Activated B cell treated with CpG ODN at 0.5 μM for 24 hours (primary cell): Measurements from ENCODE around the gene EMX1. TPM values are rescaled to one million over a fixed set of nuclear protein-coding genes. Genes with fewer than 3 reads are reported as not detected.

Experiments
- ATAC-seq: fragments of 200-7000 bp; cut with Tn5 transposase; one replicate; pipeline ENCODE4 v1.10.0; 2021; ENCODE audit warnings: low read depth, mild to moderate bottlenecking, moderate library complexity
- CTCF ChIA-PET: fragments of 350-600 bp; sonication (Branson Sonifier 250); formaldehyde crosslinking; loops from one replicate; lab custom pipeline; 2021; ENCODE audit warnings: antibody characterized with exemption; lab: Charles Lee
- POLR2A ChIA-PET: fragments of 350-600 bp; sonication (Branson Sonifier 250); formaldehyde crosslinking; loops from one replicate; lab custom pipeline; 2021; ENCODE audit warnings: antibody characterized with exemption; lab: Charles Lee
- DNase-seq: peaks from one replicate; pipeline ENCODE4 v3.0.0; 2022
- H3K27ac Mint-ChIP-seq: one replicate; pipeline ENCODE4 v1.8.0; 2020; ENCODE audit warnings: mixed read lengths
- H3K27me3 Mint-ChIP-seq: one replicate; pipeline ENCODE4 v1.8.0; 2021; ENCODE audit warnings: mixed read lengths
- H3K36me3 Mint-ChIP-seq: one replicate; pipeline ENCODE4 v1.8.0; 2021; ENCODE audit warnings: low read depth, mixed read lengths
- H3K4me1 Mint-ChIP-seq: one replicate; pipeline ENCODE4 v1.8.0; 2021; ENCODE audit warnings: mixed read lengths
- H3K4me3 Mint-ChIP-seq: one replicate; pipeline ENCODE4 v1.8.0; 2020; ENCODE audit warnings: mild to moderate bottlenecking, mixed read lengths
- H3K9me3 Mint-ChIP-seq: one replicate; pipeline ENCODE4 v1.8.0; 2020; ENCODE audit warnings: mixed read lengths
- intact Hi-C: fragments of 100-400 bp; cut with micrococcal nuclease; formaldehyde crosslinking; loops from one replicate; pipeline ENCODE4 v1.15.1; 2024
- total RNA-seq: library from RNA; stranded (reverse); gene quantifications from 2 replicates; pipeline ENCODE4 v1.2.3, GENCODE V29; 2022
- TF ChIP-seq, protein P1 (sequence below): fragments of 200-600 bp; IDR thresholded peaks from one replicate; pipeline ENCODE4 v1.8.0; 2022; ENCODE audit warnings: antibody characterized with exemption, mild to moderate bottlenecking

EMX1 gene
- total RNA-seq, 1 donor from 2014 or later, result 0.22 TPM

DNA sequence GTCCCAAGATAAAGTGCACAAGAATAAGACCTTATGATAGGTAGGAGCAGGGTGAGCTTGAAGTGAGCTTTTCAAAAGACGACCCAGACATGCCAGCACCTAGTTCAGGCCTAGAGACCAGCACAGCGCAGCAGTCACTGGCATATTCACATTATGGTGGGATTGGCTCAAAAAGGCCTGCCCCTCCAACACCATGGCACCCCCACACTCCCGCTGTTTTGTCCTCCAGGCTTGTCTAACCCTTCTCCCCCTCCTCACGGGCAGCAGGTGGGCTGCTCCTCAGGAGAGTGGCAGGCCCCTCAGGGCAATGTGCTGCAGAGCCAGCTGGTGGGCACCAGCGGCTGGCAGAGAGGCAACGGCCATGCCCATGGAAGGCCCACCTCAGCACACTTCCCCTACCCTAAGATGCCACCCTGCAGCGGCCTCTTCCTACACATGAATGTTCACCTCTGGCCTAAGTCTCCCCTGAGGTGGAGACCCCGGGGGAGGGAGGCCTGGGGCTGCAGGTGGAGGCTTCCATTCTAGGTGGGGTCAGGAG lies 25.6 kb downstream of the EMX1 start:
- H3K36me3 Mint-ChIP-seq, result no peaks in the 10 kb centered on the region
- H3K9me3 Mint-ChIP-seq, result no peaks in the 10 kb centered on the region
- intact Hi-C loops, result no loop called here
- ChIA-PET CTCF (no interaction called here), POLR2A (no interaction called here)
- no peak for ATAC-seq
- DNase-seq, result no peak
- no peaks in the 10 kb centered on the region for H3K4me1 Mint-ChIP-seq
- no peaks in the 10 kb centered on the region for H3K27me3 Mint-ChIP-seq
- H3K27ac Mint-ChIP-seq, result no peak overlapping the region
- no peak overlapping the region for H3K4me3 Mint-ChIP-seq
- TF ChIP-seq, protein P1, sequence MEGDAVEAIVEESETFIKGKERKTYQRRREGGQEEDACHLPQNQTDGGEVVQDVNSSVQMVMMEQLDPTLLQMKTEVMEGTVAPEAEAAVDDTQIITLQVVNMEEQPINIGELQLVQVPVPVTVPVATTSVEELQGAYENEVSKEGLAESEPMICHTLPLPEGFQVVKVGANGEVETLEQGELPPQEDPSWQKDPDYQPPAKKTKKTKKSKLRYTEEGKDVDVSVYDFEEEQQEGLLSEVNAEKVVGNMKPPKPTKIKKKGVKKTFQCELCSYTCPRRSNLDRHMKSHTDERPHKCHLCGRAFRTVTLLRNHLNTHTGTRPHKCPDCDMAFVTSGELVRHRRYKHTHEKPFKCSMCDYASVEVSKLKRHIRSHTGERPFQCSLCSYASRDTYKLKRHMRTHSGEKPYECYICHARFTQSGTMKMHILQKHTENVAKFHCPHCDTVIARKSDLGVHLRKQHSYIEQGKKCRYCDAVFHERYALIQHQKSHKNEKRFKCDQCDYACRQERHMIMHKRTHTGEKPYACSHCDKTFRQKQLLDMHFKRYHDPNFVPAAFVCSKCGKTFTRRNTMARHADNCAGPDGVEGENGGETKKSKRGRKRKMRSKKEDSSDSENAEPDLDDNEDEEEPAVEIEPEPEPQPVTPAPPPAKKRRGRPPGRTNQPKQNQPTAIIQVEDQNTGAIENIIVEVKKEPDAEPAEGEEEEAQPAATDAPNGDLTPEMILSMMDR, result no peak

DNA sequence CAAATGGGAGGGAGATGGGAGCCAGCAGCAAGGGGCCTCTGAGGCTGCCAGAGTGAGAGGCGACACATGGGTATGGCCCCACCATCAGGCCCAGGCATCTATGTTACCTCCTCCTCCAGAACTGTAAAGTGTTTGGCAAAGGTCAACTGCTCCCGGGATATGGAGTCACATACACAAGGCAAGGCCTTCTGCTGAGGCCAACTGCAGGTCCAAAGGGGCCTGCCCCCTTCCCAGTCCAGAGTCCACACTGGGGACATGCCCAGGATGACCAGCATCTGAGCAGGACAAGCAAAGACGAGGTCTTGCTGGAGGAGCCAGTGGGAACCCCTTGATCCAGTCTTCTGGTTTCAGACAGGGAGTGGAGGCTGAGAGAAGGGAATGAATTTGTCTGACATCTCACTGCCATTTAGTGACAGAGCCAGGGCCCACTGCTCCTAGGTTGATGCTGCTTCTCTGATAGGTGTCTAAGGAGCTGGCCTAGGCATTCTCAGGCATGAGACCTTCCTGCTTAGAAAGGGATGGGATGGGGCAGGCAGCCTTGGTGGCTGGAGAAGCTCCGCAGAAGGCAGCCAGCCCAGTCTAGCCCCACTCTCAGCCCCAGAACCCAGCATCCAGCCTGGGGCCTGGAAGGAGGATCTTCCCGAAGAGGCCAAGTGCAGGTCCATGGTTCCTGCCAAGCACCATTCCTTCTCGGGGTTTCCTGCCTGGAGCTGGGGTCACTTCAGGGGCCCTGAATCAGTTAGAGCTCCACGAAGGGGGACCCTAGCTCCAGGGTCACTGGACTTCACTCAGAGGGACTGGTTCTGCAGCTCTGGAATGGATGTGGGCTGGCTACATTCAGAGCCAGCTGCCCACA lies 26.4 kb downstream of the EMX1 start:
- Mint-ChIP-seq H3K9me3 (no peaks in the 10 kb centered on the region), H3K27ac (no peak overlapping the region), H3K4me3 (no peak overlapping the region), H3K4me1 (no peaks in the 10 kb centered on the region), H3K27me3 (no peaks in the 10 kb centered on the region), H3K36me3 (no peaks in the 10 kb centered on the region)
- intact Hi-C loops, result no loop called here
- DNase-seq (no peak), ATAC-seq (no peak)
- TF ChIP-seq, protein P1, result no peak
- ChIA-PET CTCF (no interaction called here), POLR2A (no interaction called here)

DNA sequence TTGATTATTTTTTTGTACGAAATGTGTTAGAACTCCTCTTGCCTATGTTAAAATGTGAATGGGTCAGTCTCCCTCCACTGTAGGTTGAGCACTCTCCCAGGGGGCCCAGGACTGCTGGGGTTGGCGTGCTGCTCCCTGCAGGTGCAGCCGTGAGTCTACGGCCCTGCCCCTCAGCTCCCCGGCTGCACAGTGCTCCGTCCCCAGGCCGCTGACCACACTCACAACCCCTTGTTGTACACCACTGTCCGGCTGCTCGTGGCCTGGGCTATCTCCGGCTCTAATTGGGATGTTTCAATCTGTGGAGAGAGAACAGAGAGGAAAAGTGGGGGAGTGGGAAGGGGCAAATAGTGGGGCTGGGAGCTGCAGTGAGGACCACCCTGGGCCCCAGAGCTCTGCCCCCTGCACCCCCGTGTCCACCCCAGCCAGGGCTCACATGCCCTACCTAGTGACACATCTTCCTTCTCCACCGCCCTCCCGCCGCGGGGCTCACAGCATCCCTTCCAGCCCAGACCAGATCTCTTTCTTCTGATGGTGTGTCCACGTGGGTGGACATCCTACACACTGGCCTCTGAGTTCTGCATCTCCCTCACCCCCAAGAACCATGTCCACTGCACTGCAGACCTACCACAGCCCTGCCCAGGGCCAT lies 27.6 kb downstream of the EMX1 start:
- no peaks in the 10 kb centered on the region for H3K27me3 Mint-ChIP-seq
- intact Hi-C loops, result no loop called here
- H3K27ac Mint-ChIP-seq, result no peak overlapping the region
- ChIA-PET CTCF (no interaction called here), POLR2A (no interaction called here)
- no peaks in the 10 kb centered on the region for H3K9me3 Mint-ChIP-seq
- no peak for ATAC-seq
- no peak for DNase-seq
- TF ChIP-seq, protein P1, result no peak
- H3K4me1 Mint-ChIP-seq, result no peaks in the 10 kb centered on the region
- no peaks in the 10 kb centered on the region for H3K36me3 Mint-ChIP-seq
- no peak overlapping the region for H3K4me3 Mint-ChIP-seq

DNA sequence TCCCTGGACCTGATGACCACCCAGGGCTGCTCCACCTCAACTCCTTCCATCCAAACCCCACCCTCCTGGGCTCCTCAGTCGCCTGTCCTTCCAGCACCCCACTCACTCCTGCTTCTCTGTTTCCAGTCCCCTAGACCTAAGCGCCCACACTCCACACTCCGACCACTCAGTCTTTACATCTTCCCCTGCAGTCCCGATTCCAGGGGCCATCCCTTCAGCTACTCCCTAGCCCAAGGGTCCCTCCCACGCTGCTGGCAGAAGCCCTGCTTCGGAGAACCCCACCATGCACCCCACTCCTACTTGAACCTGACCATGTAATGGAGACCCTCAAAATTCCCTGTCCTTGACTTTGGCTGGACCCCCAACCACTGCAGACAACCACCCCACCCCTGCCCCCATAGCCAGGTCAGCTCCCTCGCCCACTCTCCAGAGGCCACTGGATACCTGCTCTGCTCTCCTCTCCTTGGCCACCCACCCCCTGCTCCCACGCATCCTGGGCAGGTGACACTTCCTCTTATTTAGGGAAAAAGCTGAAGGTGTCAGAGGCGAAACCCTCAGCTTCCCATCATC lies 28.2 kb downstream of the EMX1 start:
- ATAC-seq (no peak), DNase-seq (no peak)
- Mint-ChIP-seq H3K27ac (no peak overlapping the region), H3K4me3 (no peak overlapping the region), H3K36me3 (no peaks in the 10 kb centered on the region), H3K4me1 (no peaks in the 10 kb centered on the region), H3K27me3 (no peaks in the 10 kb centered on the region), H3K9me3 (no peaks in the 10 kb centered on the region)
- TF ChIP-seq, protein P1, result no peak
- ChIA-PET CTCF (no interaction called here), POLR2A (no interaction called here)
- intact Hi-C loops, result no loop called here

DNA sequence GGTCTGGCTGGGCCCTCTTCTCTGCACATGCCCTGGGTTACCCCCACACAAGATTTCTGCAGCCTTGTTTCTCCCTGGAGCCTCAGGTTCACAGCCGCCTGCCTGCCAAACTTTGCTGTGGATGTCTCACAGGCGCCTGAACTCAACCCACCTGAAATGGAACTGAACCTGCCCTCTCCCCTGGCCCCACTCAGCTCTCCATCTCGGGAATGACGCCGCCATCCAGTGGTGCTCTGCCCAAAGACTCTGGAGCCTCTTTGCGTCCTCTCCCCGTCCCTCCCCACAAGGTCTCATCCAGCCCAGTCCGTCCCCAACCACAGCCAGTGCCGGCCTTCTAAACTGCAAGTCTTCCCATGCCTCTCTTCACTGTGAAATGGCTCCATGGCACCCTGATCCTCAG lies 29.1 kb downstream of the EMX1 start:
- H3K4me1 Mint-ChIP-seq, result no peaks in the 10 kb centered on the region
- ChIA-PET CTCF (no interaction called here), POLR2A (no interaction called here)
- ATAC-seq, result no peak
- no peaks in the 10 kb centered on the region for H3K9me3 Mint-ChIP-seq
- no peak overlapping the region for H3K27ac Mint-ChIP-seq
- no peaks in the 10 kb centered on the region for H3K36me3 Mint-ChIP-seq
- H3K4me3 Mint-ChIP-seq, result no peak overlapping the region
- intact Hi-C loops, result no loop called here
- no peak for DNase-seq
- no peaks in the 10 kb centered on the region for H3K27me3 Mint-ChIP-seq
- TF ChIP-seq, protein P1, result no peak
